Hematopoietic multipotent progenitor cell treated with erythropoietin and hydrocortisone succinate and interleukin-3 and kit ligand, for 6 days (in vitro differentiated cells): ENCODE measurements around the gene HTRA1.

Source experiments
- DNase-seq: peaks from one replicate; pipeline ENCODE4 v3.0.0-alpha.2; 2015

The HTRA1 gene

DNA sequence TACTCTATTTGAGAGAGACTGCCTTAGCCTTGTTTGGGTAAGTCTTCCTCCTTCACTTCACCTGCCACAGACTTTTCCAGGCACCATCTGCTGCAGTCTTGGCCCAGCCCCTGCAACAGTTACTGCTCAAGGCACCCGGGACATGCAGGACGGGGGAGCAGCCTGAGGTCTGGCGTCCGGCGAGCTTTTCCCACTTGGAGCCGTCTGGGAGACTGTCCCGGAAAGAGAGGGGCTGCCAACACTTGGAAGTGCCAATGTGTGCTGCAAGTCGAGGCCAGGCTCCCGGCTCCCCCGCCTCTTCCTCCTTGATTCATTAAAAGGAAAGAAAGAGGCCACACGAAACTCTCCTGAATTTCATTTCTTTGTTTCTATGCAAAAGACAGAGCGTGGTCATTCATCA is 13.7 kb downstream of the HTRA1 start:
- DNase-seq = no peak

DNA sequence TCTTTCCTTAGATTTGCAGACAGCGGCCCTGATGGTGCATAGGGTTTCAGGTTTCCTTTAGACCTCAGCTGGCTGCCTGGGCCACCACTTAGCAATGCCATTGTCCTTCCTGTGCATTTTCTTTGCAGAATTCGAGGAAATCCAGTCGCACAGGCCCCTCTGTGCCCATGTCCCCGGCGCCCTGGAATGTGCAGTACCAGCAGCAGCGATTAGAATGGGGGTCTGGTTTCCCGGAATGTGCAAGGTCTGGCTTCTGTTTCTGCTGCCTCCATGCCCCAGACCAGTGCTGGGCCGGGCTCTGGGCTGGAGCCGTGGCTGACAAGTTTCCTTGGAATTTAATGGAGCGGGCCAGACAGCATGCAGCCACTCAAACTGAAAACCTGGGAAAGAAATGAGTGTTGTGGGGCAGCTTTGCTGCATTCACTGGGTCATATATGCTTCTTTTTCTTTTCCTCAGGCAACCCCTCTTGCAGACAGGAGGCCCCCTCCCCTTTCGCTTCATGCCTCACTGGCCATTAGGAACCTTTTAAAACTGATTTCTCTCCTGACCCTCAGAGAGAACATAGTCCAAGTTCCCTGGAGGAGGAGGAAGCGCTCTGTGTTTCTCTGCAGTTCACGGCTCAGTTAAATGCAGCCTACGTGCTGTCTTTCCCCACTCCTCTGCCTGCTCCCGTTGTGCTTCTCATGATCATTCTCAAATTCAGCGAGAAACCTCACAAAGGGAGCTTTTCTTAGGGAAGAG is 14.4 kb downstream of the HTRA1 start:
- DNase-seq = no peak

DNA sequence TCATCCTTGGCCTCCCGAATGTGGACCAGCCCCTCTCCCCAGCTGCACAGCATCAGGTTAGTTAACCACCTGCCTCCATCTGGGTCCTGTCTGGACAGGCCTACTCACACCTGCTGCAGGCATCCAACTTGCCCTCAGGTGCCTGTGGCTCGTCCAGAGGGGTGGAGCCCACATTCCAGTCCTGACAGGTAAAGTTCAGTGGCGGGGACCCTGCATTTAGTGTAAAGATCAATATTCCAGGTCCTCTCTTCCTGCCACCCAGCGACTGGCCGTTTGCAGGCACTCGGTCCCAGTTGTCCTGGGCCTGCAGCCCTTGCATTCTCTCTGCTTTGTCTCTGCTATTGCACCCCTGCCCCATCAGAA is 15.0 kb downstream of the HTRA1 start:
- no peak for DNase-seq

DNA sequence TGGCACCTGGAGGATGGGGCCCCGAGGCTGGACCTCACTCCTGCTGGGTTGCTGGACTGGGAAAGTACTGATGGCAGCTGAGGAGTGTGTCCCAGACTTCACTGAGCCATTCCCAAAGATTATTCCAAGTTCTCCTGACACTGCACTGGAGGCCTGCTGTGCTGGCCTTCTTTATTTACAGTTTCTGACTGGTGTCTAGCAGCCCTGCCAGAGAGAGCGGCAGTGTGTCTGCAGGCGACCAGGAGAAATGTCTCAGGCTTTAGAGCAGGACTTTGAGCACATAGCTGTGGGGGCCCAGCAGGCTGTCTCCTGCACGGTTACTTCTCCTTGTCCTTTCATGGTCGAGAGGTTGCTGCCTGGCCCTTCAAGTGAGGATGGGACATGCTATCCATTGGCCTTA is 16.1 kb downstream of the HTRA1 start:
- no peak for DNase-seq

DNA sequence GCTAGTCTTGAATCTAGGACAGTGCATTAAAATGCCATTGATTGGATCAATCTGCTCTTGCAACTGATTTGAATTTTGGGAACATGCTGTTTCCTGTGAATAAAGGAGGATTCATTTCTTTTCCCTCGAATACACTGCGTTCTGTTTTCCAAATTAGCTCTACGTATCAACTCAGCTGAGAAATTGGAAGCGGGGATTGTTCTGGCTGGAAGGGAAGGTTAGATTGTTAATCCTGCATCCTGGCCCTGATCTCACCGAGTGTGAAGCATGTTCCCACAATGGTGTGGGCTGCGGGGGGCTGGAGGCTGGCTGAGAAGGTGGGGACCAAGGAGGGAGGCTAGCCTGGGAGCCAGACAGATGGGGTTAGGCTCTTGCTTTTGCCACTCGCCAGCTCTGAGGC is 17.6 kb downstream of the HTRA1 start:
- no peak for DNase-seq

DNA sequence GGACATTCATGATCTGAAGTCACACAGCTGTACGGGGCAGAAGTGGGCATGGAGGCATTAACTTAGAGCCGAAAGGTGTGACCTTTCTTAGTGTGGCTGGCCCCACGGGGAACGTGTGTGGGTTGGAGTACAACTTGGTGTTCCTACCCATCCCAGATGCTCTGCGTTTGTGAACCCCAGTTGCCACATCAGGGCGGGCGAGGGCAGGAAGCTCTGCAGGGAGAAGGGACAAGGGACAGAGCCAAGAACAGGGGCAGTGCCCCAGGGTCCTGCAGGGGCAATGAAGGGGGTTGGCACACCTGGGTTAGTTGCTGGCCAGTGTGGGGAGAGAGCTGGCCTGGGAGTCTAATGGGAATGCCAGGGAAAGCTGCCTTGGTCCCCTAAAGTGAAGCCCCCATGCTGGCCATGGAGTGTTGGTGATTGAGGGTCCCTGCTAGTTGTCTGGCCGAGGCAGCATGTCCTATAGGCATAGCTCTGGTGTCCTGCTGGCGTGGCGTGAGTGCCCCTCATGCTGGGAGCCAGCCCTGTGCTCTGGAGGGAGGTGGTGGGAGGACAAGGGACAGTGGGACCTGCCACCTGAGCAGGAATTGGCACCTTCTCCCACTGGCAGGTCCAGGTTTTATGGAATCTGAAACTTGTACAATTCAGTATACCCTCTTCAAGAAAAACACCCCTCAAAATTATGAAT is 18.9 kb downstream of the HTRA1 start:
- DNase-seq = no peak

DNA sequence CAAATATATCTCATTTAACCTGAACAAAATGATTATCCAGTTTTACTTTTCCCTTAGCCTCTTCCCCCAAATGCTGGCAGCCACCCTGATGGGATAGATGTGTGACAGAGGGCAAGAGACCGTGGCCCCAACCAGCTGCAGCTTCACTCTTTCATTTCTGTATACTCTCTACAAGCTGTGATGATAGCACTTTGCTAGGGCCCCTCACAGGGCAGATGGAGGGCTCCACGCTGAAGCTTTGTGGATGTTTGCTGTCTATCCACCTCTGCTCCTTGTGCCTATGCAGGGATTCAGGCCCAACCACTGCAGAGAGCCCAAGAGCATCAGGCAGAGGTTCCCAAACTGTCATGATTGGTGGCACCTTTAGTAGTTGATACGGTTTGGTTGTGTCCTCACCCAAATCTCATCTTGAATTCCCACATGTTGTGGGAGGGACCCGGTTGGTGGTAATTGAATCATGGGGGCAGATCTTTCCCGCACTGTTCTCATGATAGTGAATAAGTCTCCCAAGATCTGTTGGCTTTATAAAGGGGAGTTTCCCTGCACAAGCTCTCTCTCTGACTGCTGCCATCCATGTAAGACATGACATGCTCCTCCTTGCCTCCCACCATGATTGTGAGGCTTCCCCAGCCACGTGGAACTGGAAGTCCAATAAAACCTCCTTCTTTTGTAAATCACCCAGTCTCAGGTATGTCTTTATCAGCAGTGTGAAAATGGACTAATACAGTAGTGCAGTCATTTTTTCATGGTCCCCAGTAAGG is 20.1 kb downstream of the HTRA1 start:
- DNase-seq = no peak

DNA sequence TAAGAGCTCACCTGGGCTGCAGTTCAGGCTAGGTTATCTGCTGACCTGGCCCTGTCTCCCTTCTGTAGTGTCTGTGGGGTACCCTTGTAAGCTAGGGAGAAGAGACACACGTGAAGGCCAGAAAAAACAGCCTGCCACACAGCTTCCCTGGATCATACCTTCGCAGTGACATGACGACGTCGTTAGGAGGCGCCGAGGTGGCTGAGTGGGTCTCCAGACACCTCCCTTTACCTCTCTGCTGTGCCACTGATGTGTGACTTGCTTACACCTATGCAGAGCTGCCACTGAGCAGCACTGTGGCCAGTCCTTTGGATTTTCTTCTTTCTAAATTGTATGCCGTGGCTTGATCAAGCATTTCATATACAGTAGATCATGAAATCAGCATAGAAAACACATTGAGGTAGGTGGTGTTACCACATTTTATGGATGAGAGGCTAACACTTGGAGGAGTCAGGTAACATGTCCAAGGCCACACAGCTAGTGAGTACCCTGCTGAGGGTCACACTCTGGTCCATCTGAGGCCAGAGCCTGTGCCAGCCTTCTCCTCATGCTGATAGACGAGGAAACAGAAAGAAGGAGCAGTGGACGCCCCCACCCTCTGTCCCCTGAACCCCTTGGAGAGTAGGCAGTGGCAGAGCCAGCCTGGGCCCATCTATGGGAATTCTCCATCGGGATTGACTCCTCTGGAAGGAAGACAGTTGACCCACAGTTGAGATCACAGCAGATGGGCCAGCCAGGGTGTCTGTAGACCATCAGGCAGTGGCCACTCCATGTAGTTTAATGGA is 23.1 kb downstream of the HTRA1 start:
- DNase-seq = no peak

DNA sequence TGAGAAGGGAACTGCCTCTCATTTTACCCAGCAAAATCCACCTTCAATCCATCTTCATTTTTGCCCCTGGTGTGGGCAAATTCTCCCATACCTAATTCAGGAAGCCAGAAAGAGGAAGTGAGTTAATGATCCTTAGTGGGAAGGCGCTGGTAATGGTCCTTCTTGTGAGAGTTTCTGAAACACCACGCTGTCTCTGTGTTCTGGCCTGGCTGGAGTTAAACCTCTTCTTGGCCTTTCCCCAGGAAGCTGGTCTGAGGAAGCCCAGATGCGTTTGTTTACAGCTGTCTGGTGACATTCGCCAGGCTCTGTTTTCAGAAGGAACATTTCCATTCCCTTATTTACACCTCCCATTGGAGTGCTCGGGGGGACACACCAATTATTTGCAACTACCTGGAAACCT is 24.3 kb downstream of the HTRA1 start:
- DNase-seq = peak; percentile 16

DNA sequence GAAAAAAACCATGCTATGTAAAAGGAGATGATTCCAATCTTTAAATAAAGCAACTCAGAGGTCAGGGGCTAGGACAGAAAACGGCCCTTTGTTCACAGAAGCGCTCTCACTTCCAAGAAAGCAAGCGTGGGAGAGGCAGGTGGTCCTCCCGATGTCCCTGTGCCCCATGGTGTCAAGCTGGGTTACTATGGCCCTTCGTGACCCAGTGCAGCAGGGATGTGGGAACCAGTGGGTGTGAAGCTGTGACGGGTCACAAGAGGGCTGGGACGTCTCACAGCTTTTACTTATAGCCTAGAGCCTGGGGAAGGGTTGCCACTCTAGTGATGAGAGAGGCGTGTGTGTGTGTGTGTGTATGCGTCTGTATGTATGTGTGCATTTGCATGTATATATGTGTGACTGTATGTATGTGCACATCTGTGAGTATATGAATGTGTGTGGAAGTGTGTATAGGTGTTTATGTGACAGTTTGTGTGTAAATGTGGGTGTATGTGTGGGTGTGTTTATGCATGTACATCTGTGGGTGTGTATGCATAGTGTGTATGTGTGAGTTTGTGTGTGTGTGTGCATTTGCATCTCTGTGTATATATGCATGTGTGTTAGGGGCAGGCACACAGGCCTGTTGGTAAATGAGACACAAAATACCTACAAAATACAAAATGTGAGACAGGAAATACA is 25.2 kb downstream of the HTRA1 start:
- DNase-seq = no peak

DNA sequence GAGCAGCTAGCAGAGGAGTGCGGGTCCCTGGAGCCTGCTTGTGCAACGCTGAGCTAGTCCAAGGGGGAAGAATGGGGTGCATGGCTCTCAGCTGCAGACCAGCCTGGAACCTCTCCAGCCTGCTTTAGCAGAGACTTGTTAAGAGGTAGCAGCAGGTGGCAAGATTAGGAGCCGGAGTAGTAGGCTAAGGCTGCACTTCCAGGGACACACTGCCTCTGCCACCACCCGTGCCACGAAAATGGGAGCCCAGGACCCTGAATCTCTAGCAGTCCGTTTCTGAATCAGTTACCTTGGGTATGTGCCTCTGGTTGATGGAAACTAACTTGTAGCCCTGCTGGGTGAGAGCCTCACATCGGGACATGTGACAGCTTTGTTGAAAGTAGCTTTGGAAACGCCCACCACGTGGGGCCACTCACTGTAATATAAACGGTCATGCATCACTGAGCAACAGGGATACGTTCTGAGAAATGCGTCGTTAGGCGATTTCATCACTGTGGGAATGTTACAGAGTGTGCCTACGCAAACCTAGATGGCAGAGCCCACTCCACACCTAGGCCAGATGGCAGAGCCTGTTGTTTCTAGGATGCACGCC is 25.9 kb downstream of the HTRA1 start:
- DNase-seq = no peak

DNA sequence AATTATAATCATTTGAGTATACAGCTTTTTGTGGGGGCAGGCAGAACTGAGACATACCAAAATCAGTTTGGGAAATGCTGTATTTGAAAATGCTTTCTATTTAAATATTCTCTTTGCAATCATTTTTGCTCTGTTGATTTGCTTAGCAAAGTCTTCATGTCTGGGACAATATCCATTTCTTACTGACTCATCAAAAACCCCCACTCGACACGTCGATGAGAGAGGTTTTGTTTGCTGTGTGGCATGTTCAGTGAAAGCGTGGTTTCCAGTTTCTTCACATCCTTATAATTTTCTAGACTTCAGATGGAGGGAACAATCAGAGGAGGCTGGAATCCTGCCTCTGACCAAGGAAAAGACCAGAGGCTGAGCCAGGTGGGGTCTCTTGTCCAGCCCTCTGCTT is 28.9 kb downstream of the HTRA1 start:
- DNase-seq = no peak

DNA sequence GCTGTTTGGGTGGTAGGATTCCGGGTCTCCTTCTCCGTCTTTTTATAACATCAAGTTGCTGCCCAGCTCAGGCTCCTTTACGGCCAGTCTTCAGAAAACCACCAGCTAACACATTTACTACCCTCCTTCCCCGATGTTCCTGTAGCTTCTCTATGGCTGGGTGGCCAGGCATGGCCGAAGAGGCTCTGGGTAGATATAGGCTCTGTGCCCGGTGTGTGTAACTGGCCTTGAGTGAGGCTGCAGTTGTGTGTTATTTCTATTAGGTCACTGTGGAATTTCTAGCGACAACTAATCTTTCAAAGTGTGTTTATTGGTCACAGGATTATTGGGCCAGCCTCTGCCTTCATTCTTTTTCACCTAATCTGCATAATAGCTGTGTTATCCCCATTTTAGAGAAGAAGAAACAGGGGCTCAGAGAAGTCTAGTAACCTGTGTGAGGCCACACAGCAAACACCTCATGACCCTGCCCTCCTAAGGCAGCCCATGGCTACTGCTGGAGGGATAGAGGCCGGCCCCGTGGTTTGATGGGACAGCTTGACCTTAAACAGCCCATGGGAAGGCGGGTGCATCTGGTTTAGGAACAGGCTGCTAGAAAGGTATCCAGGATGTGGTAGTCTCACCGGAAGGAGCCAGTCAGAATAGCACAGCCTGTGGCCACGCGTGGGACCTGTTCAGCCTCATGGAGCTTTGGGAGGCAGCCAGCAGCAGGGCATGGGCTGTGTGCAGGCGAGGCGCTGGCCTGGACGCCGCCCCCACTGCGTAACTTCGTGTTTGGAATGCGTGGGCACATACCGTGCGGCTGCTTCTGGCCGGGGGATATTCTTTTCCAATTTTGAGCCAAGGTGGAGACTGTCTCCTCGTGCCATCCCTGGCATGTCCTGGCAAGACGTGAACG is 29.7 kb downstream of the HTRA1 start:
- DNase-seq = no peak

DNA sequence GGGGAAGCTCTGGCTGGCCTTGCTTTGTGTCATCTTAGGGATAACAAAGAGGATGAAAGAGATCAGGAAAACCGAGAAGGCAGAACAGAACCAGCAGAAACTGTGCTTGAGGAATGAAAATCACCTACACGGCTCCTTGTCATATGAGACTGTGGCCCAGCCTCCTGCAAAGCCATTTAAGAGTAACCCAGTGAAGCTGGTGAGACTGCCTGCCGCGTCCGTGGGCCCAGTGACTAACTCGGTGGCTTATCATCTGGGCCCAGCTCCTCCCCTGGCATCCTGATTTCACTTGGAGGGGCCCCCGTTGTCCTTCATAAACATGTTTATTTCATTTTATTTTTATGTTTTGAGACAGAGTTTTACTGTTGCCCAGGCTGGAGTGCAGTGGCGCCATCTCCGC is 30.7 kb downstream of the HTRA1 start:
- DNase-seq = no peak

DNA sequence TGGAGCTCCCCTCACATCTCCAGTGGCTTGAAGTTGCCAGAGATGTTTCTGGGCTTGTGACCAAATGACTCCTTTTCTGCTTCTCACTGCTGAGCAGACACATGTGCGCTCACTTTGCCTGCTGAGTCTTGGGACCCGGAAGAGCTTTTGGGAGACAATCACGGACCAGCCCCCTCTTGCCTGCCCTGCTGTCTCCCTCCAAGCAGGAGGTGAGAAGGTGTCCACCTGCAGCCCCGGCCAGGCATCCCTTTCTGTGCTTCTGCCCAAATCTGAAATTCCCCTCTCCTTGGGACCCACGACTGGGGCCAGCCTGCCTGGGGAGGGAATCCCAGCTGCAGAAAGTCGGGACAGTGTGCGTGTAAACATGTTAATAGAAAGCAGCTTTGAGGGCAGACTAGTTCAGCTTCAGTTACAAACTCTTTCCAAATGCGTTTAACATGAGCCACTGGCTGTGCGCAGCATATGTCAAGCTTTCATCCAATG is 31.7 kb downstream of the HTRA1 start:
- no peak for DNase-seq

DNA sequence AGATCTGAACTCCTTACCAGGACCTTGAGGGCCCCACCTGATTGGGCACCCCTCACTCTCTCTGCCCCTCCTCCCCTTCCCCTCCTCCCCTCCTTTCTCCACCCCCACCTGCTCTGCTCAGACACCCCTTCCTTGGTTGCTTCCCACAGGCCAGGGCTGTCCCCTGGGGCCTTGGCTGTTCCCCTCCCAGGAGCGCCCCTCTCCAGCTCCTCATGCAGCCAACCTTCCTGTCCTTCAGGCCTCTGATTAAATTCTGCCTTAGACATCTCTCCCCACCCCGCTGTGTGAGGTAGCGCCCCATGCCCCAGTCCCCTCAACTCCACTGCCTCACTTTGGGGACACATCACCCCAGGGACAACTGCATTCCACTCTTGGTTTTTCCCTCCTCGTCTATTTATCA is 32.4 kb downstream of the HTRA1 start:
- DNase-seq = no peak

DNA sequence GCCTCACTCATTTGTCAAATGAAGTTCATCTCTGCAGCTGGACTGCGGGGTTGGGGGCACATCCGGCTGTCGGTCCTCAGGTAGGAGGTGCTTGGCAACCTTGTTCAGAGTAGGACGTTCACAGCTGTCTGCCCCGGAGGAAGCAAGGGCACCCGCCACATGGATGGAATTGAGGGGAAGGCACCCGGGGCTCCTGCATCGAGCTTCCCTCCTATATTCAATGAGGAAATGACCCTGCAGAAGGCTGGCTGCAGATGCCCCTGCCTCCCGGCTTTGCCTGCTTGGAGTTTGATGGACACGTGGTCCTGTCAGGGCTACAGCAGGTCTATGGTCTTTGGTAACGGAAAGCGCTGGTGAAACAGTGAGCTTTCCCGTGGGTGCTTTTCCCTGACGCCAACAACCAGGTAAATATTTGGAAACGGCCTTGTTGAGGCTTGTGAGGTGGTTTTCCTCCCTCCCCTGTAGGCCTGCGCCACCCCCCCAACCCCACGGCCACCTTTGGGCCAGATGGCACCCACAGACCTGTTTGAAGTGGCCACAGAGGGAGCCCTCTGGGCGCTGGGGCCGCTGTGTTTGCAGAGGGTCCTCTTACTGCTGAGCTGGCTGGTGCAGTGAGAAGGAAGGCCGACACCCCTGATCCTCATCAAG is 32.9 kb downstream of the HTRA1 start:
- no peak for DNase-seq

DNA sequence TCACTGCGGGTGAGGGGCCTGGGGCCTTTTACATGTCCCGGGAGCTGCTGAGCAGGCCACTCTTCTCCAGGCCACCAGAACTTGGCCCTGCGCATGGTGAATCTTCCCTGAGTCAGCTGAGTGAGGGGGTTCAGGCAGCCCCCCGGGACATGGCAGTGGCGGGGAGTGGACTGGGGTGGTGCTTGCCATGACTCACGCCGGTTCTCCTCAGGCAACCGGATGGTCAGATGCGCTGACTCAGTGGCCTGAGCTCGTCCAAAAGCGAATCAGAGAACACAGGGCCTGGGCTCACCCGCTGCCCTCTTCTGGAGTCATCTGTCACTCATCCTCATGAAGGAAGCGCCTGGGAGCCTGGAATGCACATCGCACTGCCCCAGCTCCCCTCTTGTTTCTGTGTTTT is 33.5 kb downstream of the HTRA1 start:
- DNase-seq = no peak

DNA sequence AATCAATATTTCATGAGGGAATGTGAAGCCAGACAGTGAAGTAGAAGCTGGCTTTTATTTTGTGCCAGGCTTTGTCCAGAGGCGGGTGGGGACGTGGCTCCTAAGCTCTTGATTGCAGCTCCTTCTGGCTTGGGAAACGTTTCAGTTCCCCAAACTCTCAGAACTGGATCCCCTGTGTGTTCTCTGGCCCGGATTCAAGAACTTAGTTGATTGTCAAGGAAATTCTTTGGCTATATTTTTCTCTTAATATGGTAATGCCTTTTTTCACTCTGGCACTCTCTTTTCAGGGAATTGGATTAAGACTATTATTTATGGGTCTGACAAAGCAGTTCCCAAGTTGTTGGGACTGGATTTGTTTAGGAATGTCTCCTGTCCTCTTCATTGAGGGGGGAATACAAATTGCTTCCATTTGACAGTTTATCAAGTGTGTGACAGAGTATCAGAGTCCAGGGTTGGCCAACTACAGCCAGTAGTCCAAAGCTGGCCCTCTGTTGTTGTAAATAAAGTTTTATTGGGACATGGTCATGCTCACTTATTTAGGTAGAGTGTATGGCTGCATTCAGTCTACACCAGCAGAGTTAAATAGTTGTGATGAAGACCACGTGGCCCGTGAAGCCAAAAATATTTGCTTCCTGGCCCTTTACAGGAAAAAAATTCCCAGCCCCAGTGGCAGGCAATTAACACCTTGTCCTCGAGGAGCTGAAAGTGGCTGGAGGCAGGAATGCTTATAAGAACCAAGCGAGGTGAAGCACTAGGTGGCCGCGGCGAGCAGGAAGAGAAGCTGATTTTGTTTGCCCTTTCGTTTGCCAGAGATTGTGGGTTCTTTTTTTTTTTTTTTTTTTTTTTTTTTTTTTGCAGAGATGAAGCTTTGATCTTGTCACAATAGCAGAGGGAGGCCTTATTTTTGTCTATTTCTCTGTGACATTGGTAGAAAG is 34.3 kb downstream of the HTRA1 start:
- no peak for DNase-seq
